ENCODE results near the gene RAB3GAP1.

DNA sequence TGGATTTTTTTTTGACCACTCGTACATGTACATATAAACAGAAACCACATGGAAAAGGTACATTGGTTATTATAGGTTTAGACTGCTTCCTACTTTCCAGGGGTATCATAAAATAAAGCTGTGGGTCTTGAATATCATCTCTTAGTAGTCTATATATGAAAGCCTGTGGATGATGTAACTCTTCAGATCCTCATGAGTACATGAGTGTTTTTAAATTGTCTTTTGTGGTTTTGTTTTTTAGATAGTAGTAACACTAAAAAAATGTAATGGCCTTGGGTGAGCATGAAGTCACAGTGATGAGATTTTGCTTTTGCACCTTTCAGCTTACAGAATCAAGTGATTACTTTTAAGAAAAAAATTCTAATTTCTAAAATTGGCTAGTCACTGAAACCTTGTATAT is 80.2 kb downstream of the RAB3GAP1 start:
- no peak for TF ChIP-seq CTCF (conservative IDR thresholded peaks at IDR 0.05; ENCODE audit: low read length)
- TF ChIP-seq EZH2phosphoT487 (IDR thresholded peaks at IDR 0.05; ENCODE audit: borderline replicate concordance, low read depth, low read length): no peak
